Measurements from ENCODE around the gene LRCH1. TPM values are rescaled to one million over a fixed set of nuclear protein-coding genes. Genes with fewer than 3 reads are reported as not detected.

Gene LRCH1
- total and polyA plus RNA-seq, 4 donors = 2.6 to 6.6 (median 3.4) TPM

DNA sequence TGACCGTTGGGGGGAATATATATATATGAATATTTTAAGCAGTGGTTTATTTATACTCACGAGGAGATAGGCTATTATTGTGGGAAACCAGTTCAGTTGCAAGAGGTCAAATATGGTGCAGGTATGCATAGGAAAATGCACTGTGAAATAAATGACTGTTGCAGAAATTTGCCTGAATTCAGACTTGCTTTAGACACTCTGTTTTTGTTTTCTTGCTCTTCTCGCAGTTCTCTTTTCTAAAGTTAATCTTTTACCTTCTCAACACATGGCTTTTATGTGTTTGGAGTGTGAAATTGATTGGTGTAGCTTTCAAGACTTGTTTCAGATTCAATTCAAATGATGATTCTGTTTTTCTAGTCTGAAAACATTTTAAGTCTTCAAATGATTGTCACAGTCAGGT lies 109.7 kb downstream of the LRCH1 start:
- TF ChIP-seq HNF4A (conservative IDR thresholded peaks at IDR 0.05) (peak in 1 of 2 donors; percentile 13), SP1 (IDR thresholded peaks at IDR 0.05) (no peak), FOXA2 (IDR thresholded peaks at IDR 0.05) (no peak)

GRCh38 chr13:46663206-46664037 lies 110.5 kb downstream of the LRCH1 start:
- DNase-seq (ENCODE audit: low spot score) = no peak
- TF ChIP-seq YY1 (IDR thresholded peaks at IDR 0.05) (no peak), HNF4A (conservative IDR thresholded peaks at IDR 0.05) (no peak)
- peak overlapping the region in 1 of 2 donors; percentile 50 for H3K9ac ChIP-seq (ENCODE audit: low read depth in 1 of 2, low read length in 2 of 2)
- H3K4me3 ChIP-seq (ENCODE audit: low read depth in 1 of 3, low read length in 3 of 3) = no peak overlapping the region
- no peaks in the 10 kb centered on the region for H3K9me3 ChIP-seq (ENCODE audit: control insufficient read depth in 4 of 4, low read length in 3 of 4)
- peak overlapping the region; percentile 11 to 59 for H3K27ac ChIP-seq (ENCODE audit: low read depth in 1 of 2, low read length in 2 of 2)
- H3K4me1 ChIP-seq (ENCODE audit: control insufficient read depth in 4 of 4, insufficient read depth in 4 of 4, low read length in 3 of 4) = peaks cover 12 to 63% (median 41%) of the 10 kb centered on the region in 4 donors
- 55% methylated on average over 3 of the region's 3 CpGs for WGBS
- no peaks in the 10 kb centered on the region for H3K27me3 ChIP-seq (ENCODE audit: control insufficient read depth in 4 of 4, insufficient read depth in 4 of 4, low read length in 3 of 4)
- no peaks in the 10 kb centered on the region for H3K36me3 ChIP-seq (ENCODE audit: control insufficient read depth in 4 of 4, insufficient read depth in 3 of 4, low read depth in 1 of 4, low read length in 3 of 4)

More for the DNA sequence above, 109.7 kb downstream of the LRCH1 start:
- peak overlapping the region in 1 of 2 donors; percentile 50 for H3K9ac ChIP-seq (ENCODE audit: low read depth in 1 of 2, low read length in 2 of 2)
- H3K4me3 ChIP-seq (ENCODE audit: low read depth in 1 of 3, low read length in 3 of 3) = no peak overlapping the region
- no peak for DNase-seq (ENCODE audit: low spot score)
- H3K27me3 ChIP-seq (ENCODE audit: control insufficient read depth in 4 of 4, insufficient read depth in 4 of 4, low read length in 3 of 4) = no peaks in the 10 kb centered on the region
- peaks cover 12 to 59% (median 36%) of the 10 kb centered on the region in 4 donors for H3K4me1 ChIP-seq (ENCODE audit: control insufficient read depth in 4 of 4, insufficient read depth in 4 of 4, low read length in 3 of 4)
- no peaks in the 10 kb centered on the region for H3K36me3 ChIP-seq (ENCODE audit: control insufficient read depth in 4 of 4, insufficient read depth in 3 of 4, low read depth in 1 of 4, low read length in 3 of 4)
- H3K27ac ChIP-seq (ENCODE audit: low read depth in 1 of 2, low read length in 2 of 2) = peak overlapping the region; percentile 39 to 79
- H3K9me3 ChIP-seq (ENCODE audit: control insufficient read depth in 4 of 4, low read length in 3 of 4) = no peaks in the 10 kb centered on the region
- WGBS = 29% methylated on average over 3 of the region's 3 CpGs

DNA sequence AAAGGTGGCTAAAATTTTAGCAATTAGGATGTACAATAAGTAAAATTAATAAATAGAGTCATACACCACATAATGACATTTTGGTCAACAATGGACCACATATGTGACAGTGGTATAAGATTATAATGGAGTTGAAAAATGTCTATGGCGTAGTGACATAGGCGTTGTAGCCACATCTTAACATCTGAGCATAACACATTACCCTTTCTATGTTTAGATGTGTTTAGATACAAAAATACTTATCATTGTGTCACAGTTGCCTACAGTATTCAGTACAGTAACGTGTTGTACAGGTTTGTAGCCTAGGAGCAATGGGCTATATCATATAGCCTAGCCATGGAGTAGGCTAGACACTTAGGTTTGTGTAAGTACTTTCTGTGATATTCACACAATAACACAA lies 111.2 kb downstream of the LRCH1 start:
- Histone ChIP-seq H3K4me1 (ENCODE audit: control insufficient read depth in 4 of 4, insufficient read depth in 4 of 4, low read length in 3 of 4) (peaks cover 9 to 64% (median 41%) of the 10 kb centered on the region in 4 donors), H3K27me3 (ENCODE audit: control insufficient read depth in 4 of 4, insufficient read depth in 4 of 4, low read length in 3 of 4) (no peaks in the 10 kb centered on the region), H3K9ac (ENCODE audit: low read depth in 1 of 2, low read length in 2 of 2) (no peak overlapping the region), H3K9me3 (ENCODE audit: control insufficient read depth in 4 of 4, low read length in 3 of 4) (no peaks in the 10 kb centered on the region), H3K27ac (ENCODE audit: low read depth in 1 of 2, low read length in 2 of 2) (no peak overlapping the region), H3K4me3 (ENCODE audit: low read depth in 1 of 3, low read length in 3 of 3) (no peak overlapping the region), H3K36me3 (ENCODE audit: control insufficient read depth in 4 of 4, insufficient read depth in 3 of 4, low read depth in 1 of 4, low read length in 3 of 4) (no peaks in the 10 kb centered on the region)
- WGBS = 97% methylated on average over 3 of the region's 3 CpGs
- no peak for DNase-seq (ENCODE audit: low spot score)
- TF ChIP-seq REST (IDR thresholded peaks at IDR 0.05) (no peak), HNF4G (IDR thresholded peaks at IDR 0.05) (no peak), TAF1 (conservative IDR thresholded peaks at IDR 0.05) (no peak), FOXA1 (IDR thresholded peaks at IDR 0.05) (no peak), SP1 (IDR thresholded peaks at IDR 0.05) (no peak), MAX (IDR thresholded peaks at IDR 0.05) (no peak), RXRA (IDR thresholded peaks at IDR 0.05) (no peak)
- TF ChIP-seq, protein P1, sequence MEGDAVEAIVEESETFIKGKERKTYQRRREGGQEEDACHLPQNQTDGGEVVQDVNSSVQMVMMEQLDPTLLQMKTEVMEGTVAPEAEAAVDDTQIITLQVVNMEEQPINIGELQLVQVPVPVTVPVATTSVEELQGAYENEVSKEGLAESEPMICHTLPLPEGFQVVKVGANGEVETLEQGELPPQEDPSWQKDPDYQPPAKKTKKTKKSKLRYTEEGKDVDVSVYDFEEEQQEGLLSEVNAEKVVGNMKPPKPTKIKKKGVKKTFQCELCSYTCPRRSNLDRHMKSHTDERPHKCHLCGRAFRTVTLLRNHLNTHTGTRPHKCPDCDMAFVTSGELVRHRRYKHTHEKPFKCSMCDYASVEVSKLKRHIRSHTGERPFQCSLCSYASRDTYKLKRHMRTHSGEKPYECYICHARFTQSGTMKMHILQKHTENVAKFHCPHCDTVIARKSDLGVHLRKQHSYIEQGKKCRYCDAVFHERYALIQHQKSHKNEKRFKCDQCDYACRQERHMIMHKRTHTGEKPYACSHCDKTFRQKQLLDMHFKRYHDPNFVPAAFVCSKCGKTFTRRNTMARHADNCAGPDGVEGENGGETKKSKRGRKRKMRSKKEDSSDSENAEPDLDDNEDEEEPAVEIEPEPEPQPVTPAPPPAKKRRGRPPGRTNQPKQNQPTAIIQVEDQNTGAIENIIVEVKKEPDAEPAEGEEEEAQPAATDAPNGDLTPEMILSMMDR (IDR thresholded peaks at IDR 0.05; ENCODE audit: low read depth, low read length, missing input control) = no peak
